Tibial artery (tissue), 4 donors: ENCODE measurements around the gene MACF1.

Experiments used
- DNase-seq, 2 donors: peaks; one replicate each; pipeline ENCODE4 v3.0.0-alpha.2; 2019
- H3K27ac ChIP-seq, 2 donors: fragments of 200-600 bp; sonication (generic) in 1 of 2; 1 replicate in 1 of 2; 2 replicates in 1 of 2; pipeline ENCODE4 v1.5.1; 2018 to 2019; ENCODE audit warnings: mild to moderate bottlenecking in 1 of 2
- H3K27me3 ChIP-seq, 2 donors: fragments of 200-600 bp; sonication (generic) in 1 of 2; one replicate each; pipeline versions ENCODE4 v1.5.1 to v1.6.0; 2016 to 2019
- H3K36me3 ChIP-seq, 3 donors: fragments of 200-600 bp; sonication (generic) in 2 of 3; one replicate each; pipeline ENCODE4 v1.5.1; 2016 to 2019; ENCODE audit warnings: mild to moderate bottlenecking in 2 of 3
- H3K4me1 ChIP-seq, 4 donors: fragments of 200-600 bp; sonication (generic) in 2 of 4; 1 replicate in 3 of 4; 2 replicates in 1 of 4; pipeline ENCODE4 v1.5.1; 2016 to 2019
- H3K4me3 ChIP-seq, 2 donors: fragments of 200-600 bp; sonication (generic) in 1 of 2; 1 replicate in 1 of 2; 2 replicates in 1 of 2; pipeline ENCODE4 v1.5.1; 2018 to 2019; ENCODE audit warnings: mild to moderate bottlenecking in 2 of 2
- H3K9me3 ChIP-seq, 3 donors: fragments of 200-600 bp; sonication (generic) in 1 of 3; one replicate each; pipeline ENCODE4 v1.5.1; 2016 to 2019
- intact Hi-C: fragments of 100-400 bp; cut with DNase I; formaldehyde crosslinking; loops from one replicate; pipeline ENCODE4 v1.15.0; 2023; ENCODE audit warnings: low total_unique reads
- TF ChIP-seq, protein P1 (sequence below), 2 experiments: fragments of 200-600 bp in 1 of 2; fragments of 450-650 bp in 1 of 2; IDR thresholded peaks; one replicate each; pipeline ENCODE4 v1.5.1; 2017 to 2019; ENCODE audit warnings: antibody characterized with exemption in 2 of 2, mild to moderate bottlenecking in 1 of 2, moderate library complexity in 1 of 2

The MACF1 gene

GRCh38 chr1:39522661-39523567 lies 318.4 kb downstream of the MACF1 start:
- no peak overlapping the region for H3K27ac ChIP-seq
- no peaks in the 10 kb centered on the region for H3K4me1 ChIP-seq
- TF ChIP-seq, protein P1, sequence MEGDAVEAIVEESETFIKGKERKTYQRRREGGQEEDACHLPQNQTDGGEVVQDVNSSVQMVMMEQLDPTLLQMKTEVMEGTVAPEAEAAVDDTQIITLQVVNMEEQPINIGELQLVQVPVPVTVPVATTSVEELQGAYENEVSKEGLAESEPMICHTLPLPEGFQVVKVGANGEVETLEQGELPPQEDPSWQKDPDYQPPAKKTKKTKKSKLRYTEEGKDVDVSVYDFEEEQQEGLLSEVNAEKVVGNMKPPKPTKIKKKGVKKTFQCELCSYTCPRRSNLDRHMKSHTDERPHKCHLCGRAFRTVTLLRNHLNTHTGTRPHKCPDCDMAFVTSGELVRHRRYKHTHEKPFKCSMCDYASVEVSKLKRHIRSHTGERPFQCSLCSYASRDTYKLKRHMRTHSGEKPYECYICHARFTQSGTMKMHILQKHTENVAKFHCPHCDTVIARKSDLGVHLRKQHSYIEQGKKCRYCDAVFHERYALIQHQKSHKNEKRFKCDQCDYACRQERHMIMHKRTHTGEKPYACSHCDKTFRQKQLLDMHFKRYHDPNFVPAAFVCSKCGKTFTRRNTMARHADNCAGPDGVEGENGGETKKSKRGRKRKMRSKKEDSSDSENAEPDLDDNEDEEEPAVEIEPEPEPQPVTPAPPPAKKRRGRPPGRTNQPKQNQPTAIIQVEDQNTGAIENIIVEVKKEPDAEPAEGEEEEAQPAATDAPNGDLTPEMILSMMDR (IDR thresholded peaks at IDR 0.05) = no peak
- H3K4me3 ChIP-seq = no peak overlapping the region
- no peaks in the 10 kb centered on the region for H3K9me3 ChIP-seq
- peaks cover 3 to 52% (median 28%) of the 10 kb centered on the region in 3 donors for H3K36me3 ChIP-seq
- intact Hi-C loops = no loop called here
- H3K27me3 ChIP-seq = no peaks in the 10 kb centered on the region
- DNase-seq = peak in 1 of 2 donors; percentile 49

DNA sequence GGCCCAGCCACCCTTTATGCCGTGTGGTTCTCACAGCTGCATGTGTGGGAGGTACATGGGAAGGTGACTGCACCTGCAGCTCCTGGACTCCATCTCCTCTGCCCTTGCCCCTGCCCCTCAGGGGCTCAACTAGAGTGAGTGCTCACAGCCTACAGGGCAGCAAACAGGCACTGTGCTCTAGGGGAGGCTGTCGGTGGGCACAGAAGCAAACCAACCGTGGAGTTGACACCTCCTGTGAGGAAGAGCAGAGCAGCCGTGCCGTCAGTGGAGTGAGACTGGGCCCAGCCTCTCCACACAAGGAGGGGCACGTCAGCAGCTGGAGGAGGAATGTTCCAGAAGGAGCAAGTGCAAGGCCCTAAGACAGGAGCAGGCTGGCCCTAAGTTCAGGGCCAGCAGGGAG lies 319.7 kb downstream of the MACF1 start:
- no peak overlapping the region for H3K4me3 ChIP-seq
- no peak overlapping the region for H3K27ac ChIP-seq
- peaks cover 3 to 65% (median 36%) of the 10 kb centered on the region in 3 donors for H3K36me3 ChIP-seq
- intact Hi-C loops = no loop called here
- no peaks in the 10 kb centered on the region for H3K4me1 ChIP-seq
- no peaks in the 10 kb centered on the region for H3K27me3 ChIP-seq
- TF ChIP-seq, protein P1 (IDR thresholded peaks at IDR 0.05) = no peak
- DNase-seq = peak in 1 of 2 donors; percentile 61
- H3K9me3 ChIP-seq = no peaks in the 10 kb centered on the region

DNA sequence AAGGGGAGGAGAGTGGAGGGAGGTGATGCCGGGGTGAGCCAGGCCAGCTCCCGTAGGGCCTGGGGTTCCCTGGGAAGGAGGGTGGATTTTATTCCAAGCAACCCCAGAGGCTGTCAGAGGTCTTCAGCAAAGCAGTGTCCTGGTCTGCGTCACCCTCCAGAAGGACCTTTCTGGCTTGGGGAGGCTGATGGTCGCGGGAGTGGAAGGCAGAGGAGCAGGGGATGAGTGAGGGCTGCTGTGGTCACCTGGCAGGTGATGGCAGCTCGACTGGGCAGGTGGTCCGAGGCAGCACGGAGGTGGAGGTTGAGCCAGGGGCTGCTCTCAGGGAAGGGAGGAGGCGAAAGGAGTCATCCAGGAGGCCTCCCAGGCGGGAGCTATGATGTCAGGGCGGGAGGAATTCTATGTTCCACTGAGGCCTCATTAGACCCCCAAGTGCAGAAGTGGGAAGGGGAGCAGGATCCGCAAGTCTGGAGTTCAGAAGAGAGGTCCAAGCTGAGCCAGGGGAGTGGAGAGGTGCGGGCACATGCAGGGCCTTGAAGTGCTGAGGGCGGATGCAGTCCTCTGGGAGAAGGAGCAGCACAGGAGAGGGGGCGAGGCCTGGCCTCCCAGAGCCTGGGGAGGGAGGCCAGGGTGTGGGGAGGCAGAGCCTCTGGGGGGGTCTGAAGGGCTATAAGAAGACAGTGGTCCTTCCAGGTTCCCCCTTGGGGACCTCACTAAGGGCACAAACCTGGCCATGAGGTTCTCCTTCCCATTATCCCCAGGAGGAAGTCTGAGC lies 320.3 kb downstream of the MACF1 start:
- Histone ChIP-seq H3K27ac (no peak overlapping the region), H3K4me1 (no peaks in the 10 kb centered on the region), H3K4me3 (no peak overlapping the region), H3K36me3 (peaks cover 3 to 69% (median 39%) of the 10 kb centered on the region in 3 donors), H3K27me3 (no peaks in the 10 kb centered on the region), H3K9me3 (no peaks in the 10 kb centered on the region)
- DNase-seq = peak in 1 of 2 donors; percentile 48
- TF ChIP-seq, protein P1 (IDR thresholded peaks at IDR 0.05) = no peak
- intact Hi-C loops = no loop called here

- no peak overlapping the region for H3K4me3 ChIP-seq
- TF ChIP-seq, protein P1 (IDR thresholded peaks at IDR 0.05) = no peak
- DNase-seq = peak in 1 of 2 donors; percentile 55
- H3K27ac ChIP-seq = no peak overlapping the region
- H3K9me3 ChIP-seq = no peaks in the 10 kb centered on the region
- no peaks in the 10 kb centered on the region for H3K4me1 ChIP-seq
- intact Hi-C loops = no loop called here
- peaks cover 3 to 77% (median 47%) of the 10 kb centered on the region in 3 donors for H3K36me3 ChIP-seq
- H3K27me3 ChIP-seq = no peaks in the 10 kb centered on the region
Measured at GRCh38 chr1:39525366-39526165, 321.1 kb downstream of the MACF1 start.
